GM19468 (cell line): ENCODE data around the gene LAMC3.

Experiments
- ATAC-seq: cut with Tn5 transposase; IDR thresholded peaks from one replicate; pipeline ENCODE4 v1.9.1; 2021; ENCODE audit warnings: mild to moderate bottlenecking, moderate library complexity, moderate number of reproducible peaks; ENCODE audit not compliant: unreplicated experiment; ENCODE audit errors: extremely low read depth

Gene LAMC3

DNA sequence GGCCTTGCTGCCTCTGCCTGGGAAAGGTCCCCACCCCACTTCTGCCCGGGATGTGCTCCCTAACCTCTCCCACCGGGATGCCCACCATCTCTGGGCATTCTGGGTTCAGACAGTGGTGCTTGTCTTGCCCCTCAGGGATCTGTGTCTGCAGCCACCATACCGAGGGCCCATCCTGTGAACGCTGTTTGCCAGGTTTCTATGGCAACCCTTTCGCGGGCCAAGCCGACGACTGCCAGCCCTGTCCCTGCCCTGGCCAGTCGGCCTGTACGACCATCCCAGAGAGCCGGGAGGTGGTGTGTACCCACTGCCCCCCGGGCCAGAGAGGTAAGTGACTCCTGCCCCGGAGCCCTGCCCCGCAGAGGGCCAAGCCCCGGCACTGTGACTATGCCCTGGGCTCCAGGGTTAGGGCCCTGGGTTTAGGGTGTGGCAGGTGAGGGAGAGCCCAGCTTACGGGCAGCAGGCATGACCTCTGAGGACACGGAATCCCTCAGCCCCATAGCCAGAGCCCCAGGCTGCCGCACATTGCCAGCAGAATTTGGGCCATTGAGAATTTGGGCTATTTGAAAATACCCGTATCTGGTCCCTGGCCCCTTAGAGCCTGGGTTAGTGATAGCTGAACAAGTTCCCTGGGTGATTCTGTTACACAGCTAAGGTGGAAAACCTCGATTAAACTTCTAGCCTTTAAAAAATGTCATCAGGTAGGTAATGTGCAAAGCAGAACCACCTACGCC, 52.1 kb downstream of the LAMC3 start:
- ATAC-seq, result no peak

- ATAC-seq, result no peak
Observed at GRCh38 chr9:131062969-131063368, 54.0 kb downstream of the LAMC3 start.

- no peak for ATAC-seq
Observed at GRCh38 chr9:131065599-131065998, 56.6 kb downstream of the LAMC3 start.

DNA sequence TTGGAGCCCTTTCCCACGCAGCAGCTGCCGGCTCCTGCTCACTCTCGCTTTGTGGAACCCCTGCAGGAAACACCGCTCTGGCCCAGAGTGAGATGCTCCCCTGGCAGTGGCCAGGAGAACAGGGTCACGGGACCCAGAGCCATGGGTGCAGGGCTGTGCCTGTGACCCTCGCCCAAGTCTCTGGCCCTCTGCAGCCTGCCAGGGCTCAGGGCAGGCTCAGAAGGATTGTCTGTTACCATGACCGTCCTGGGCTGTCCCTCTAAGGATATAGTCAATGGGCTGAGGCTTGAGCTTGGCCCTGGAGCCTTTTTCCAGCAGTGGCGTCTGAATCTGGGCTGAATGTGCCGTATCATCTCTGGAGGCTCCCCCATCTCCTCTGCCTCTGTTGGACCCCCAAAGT, 58.7 kb downstream of the LAMC3 start:
- ATAC-seq, result no peak

DNA sequence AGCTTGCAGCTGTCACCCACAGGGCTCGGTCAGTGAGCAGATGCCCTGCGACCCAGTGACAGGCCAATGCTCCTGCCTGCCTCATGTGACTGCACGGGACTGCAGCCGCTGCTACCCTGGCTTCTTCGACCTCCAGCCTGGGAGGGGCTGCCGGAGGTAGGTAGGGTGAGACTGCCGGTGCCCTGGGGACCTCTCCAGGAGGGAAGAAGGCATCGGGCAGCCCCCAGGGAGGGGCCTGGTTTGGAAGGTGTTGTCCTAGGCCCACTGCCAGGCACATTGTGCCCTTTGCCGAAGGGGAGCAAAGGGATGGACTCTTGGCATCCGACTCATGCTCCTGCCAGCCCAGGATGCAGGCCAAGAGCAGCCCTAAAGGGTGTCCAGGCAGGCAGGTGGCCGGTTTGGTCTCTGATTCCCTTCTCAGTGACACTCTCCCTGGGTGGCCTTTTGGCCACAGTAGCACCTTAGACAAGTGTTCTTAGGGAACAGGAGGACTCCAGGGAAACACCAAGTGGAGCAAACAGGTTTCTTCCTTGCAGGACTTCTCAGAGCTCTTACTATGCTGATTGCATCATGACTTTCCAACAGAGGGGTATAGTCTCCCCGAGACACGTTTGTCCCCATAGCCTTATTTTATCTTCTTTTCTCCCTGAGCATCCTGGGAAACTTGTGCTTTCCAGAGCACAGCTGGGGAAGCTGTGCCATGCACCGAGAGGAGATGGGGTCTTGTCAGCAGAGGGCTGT, 59.3 kb downstream of the LAMC3 start:
- no peak for ATAC-seq

DNA sequence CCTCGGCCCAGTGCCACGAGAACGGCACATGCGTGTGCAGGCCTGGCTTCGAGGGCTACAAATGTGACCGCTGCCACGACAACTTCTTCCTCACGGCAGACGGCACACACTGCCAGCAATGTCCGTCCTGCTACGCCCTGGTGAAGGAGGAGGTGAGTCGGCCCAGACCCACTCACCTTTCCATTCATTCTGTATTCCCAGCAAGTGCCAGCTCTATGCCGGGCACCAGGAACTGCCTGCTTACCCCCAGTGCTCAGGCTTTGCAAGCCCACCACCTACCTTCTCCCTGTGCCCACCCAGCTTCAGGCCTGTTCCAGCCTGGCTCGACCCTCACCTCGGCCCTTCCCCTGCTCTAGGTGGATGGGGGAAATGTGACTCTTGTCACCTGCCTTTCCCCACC, 60.7 kb downstream of the LAMC3 start:
- no peak for ATAC-seq

DNA sequence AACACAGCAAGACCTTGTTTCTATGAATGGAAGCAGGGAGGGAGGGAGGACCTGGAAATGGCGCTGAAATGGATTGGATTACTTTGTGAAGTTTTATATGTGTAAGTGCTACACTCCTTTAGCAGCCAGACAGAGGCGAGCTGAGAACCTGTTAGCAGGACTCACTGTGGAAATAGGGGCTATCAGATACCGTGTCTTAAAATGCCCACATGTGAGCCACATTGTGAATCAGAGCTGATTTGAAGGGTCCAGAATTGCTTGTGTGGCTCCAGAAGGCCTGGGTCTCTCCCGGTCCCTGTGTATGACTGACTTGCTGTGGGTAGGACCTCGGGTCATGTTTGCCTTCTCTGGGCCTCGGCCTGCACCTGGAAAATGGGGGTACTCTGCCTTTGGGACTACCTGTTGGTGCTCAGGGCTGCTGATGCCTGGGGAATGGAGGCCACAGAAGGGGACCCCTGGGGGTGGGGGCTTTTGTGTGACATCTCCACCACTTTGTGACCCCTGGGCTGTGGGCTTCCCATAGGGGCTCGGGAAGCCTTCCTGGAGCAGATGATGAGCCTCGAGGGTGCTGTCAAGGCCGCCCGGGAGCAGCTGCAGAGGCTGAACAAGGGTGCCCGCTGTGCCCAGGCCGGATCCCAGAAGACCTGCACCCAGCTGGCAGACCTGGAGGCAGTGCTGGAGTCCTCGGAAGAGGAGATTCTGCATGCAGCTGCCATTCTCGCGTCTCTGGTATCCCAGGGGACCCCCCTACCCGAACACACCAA, 63.3 kb downstream of the LAMC3 start:
- ATAC-seq, result no peak

GRCh38 chr9:131072871-131073237, 63.9 kb downstream of the LAMC3 start:
- ATAC-seq, result no peak

GRCh38 chr9:131076347-131077195, 67.6 kb downstream of the LAMC3 start:
- ATAC-seq, result no peak

- ATAC-seq, result no peak
Observed at GRCh38 chr9:131078427-131079366, 69.7 kb downstream of the LAMC3 start.

DNA sequence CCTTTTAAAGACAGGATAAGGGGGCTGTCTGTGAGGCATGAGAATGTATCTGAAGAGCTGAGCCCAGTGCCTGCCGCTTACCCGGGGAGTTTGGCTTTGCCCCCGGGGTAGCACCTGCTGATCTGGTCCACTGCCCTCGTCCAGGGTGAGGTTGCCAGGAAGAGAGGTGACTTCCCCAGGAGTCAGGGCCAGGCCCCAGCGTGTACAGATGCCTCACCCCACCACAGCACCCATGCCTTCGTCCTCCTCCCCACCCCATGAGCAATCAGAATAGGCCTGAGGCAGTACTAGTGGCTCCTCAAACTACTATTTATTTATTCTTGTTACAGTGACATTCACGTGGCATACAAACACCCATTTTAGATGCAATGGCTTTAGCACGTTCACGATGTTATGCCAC, 71.6 kb downstream of the LAMC3 start:
- ATAC-seq, result no peak

- ATAC-seq, result no peak
Observed at GRCh38 chr9:131081868-131082267, 72.9 kb downstream of the LAMC3 start.

DNA sequence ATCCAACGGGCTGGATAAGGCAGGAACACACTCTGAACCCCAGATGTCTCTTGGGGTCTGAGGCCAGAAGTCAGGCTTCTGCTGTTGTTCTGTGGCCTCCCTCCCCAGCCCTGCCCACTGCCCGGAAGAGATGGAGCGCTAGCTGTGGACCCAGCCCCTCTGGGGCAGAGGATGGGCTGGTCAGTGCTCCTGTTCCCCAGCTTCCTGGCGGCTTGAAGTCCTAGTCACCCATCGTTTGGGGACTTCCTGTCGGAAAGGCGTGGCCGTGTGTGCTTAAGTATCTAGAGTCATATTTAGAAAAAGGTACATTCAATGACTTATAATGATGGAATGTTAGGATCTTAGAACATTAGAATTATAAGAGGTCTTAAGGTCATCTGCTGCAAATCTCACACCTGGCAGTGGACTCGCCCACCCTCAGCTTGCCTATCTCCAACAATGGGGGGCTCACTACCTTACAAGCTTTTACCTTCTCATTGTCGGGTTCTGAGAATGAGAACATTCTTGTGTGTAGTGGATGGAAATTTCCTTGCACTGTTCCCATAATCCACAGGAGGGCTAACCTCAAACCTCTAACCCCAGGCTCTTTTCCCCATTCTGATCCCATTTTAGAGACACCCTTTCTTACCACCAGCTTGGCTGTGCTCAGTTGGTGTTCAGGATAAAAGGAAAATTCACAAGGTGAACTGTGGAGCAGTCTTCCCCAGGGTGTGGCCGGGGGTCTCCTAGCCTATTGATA, 74.0 kb downstream of the LAMC3 start:
- no peak for ATAC-seq

DNA sequence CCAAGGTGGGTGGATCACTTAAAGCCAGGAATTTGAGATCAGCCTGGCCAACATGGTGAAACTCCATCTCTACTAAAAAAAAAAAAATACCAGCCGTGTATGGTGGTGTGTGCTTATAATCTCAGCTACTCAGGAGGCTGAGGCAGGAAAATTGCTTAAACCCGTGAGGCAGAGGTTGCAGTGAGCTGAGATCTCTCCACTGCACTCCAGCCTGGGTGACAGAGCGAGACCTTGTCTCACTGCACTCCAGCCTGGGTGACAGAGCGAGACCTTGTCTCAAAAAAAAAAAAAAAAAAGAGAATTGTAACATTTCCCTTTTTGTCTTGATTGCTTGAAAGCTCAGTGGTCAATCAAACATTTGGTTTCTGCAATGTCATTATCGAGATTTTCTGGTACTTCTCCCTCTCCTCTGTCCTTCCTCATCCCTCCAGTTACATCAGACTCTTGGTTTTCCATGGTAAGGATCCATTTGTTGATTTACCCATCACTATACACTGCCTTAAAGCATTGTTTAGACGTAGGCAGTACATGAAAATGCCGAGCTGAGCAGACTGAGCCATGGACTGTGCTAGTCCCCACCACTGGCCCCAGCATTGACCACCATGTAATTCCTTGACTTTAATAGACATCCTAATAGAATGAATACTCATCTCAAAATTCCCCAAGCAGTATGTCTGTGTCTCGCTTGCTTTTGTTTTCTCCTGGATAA, 75.8 kb downstream of the LAMC3 start:
- no peak for ATAC-seq

DNA sequence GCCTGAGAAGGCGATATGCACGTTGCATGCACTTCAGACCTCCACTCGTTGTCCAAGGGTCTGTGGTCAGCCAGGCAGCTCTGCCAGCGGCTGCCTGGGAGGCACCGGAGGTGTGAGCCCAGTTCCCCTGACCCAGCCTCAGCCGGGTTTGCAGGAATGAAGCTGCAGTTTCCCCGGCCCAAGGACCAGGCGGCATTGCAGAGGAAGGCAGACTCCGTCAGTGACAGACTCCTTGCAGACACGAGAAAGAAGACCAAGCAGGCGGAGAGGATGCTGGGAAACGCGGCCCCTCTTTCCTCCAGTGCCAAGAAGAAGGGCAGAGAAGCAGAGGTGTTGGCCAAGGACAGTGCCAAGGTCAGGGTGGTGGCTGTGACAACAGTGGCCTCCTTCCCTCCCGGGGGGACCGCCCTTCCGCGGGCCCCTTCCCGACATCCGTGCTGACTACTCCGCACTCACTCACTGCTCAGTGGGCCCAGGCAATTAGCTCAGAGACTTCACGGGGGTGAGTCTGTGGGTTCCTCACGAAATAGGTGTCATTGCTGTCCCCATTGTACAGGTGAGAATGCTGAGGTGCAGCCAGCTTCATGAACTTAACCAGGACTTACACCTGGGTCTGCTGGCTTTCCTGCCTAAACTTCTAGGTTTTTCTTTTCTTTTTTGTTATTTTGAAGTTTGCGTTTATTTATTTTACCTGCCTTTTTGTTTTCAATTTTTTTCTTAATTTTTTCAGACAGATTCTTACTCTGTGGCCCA, 76.6 kb downstream of the LAMC3 start:
- ATAC-seq, result no peak

GRCh38 chr9:131087354-131087893, 78.5 kb downstream of the LAMC3 start:
- ATAC-seq, result no peak
